ENCODE results near the gene GDF15. TPM values are rescaled to one million over a fixed set of nuclear protein-coding genes. Genes with fewer than 3 reads are reported as not detected.

Gene GDF15
- total RNA-seq, 3 donors from 2014 or later: 13.8 to 28.2 (median 20.4) TPM

GRCh38 chr19:18428787-18429674 is 43.1 kb downstream of the GDF15 start:
- ATAC-seq (peak; percentile 81), DNase-seq (peak; percentile 74 to 91 (median 84))
- TF ChIP-seq, protein P1, sequence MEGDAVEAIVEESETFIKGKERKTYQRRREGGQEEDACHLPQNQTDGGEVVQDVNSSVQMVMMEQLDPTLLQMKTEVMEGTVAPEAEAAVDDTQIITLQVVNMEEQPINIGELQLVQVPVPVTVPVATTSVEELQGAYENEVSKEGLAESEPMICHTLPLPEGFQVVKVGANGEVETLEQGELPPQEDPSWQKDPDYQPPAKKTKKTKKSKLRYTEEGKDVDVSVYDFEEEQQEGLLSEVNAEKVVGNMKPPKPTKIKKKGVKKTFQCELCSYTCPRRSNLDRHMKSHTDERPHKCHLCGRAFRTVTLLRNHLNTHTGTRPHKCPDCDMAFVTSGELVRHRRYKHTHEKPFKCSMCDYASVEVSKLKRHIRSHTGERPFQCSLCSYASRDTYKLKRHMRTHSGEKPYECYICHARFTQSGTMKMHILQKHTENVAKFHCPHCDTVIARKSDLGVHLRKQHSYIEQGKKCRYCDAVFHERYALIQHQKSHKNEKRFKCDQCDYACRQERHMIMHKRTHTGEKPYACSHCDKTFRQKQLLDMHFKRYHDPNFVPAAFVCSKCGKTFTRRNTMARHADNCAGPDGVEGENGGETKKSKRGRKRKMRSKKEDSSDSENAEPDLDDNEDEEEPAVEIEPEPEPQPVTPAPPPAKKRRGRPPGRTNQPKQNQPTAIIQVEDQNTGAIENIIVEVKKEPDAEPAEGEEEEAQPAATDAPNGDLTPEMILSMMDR (IDR thresholded peaks at IDR 0.05): no peak
- intact Hi-C loops (cut with DNase I, micrococcal nuclease): no loop called here
- Histone ChIP-seq H3K36me3 (ENCODE audit: low read depth) (no peaks in the 10 kb centered on the region), H3K9me3 (no peaks in the 10 kb centered on the region), H3K4me3 (no peak overlapping the region), H3K4me1 (ENCODE audit: low read depth) (peaks cover 28% of the 10 kb centered on the region)

DNA sequence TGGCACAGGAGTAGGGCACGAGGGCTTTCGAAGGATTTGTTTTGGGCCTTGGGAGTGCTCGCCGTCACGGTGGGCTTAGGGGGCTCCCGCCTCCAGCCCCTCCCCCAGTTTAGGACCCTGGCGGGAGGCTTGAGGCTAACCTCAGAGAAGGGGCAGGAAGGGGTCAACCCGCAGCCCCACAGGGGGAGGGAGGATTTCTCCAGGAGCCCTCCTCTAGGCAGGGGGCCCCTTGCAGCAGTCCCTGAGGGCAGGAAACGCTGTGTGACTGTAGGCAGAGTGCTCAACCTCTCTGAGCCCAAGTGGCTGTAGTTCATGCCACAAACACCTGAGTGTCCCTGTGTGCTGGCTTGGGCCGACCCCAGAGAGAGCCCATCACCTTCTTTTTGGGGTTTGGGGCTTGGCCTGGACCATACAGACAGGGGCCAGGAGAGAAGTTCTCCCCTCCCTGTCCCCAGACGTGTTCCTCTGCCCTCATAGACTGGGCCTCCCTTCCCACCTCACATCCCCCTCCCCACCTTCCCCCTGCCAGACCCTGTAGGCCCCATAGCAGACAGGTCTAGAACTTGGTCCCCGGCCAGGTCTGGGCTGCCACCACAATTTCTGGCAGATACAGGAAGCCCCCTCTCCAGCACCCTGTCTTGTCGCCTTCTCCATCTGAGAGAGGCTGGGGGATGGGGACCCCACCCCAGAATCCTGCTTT is 43.9 kb downstream of the GDF15 start:
- no peaks in the 10 kb centered on the region for H3K36me3 ChIP-seq (ENCODE audit: low read depth)
- no peak for ATAC-seq
- no peaks in the 10 kb centered on the region for H3K9me3 ChIP-seq
- TF ChIP-seq, protein P1 (IDR thresholded peaks at IDR 0.05): no peak
- H3K4me1 ChIP-seq (ENCODE audit: low read depth): peaks cover 28% of the 10 kb centered on the region
- no peak overlapping the region for H3K4me3 ChIP-seq
- intact Hi-C loops (cut with DNase I, micrococcal nuclease): no loop called here
- DNase-seq: peak in 1 of 3 donors; percentile 59

- H3K36me3 ChIP-seq (ENCODE audit: low read depth): no peaks in the 10 kb centered on the region
- TF ChIP-seq, protein P1 (IDR thresholded peaks at IDR 0.05): no peak
- DNase-seq (peak in 1 of 3 donors; percentile 56), ATAC-seq (no peak)
- intact Hi-C loops (cut with DNase I, micrococcal nuclease): no loop called here
- no peaks in the 10 kb centered on the region for H3K9me3 ChIP-seq
- no peak overlapping the region for H3K4me3 ChIP-seq
- H3K4me1 ChIP-seq (ENCODE audit: low read depth): peaks cover 28% of the 10 kb centered on the region
Measured at GRCh38 chr19:18430417-18431144, 44.6 kb downstream of the GDF15 start.

DNA sequence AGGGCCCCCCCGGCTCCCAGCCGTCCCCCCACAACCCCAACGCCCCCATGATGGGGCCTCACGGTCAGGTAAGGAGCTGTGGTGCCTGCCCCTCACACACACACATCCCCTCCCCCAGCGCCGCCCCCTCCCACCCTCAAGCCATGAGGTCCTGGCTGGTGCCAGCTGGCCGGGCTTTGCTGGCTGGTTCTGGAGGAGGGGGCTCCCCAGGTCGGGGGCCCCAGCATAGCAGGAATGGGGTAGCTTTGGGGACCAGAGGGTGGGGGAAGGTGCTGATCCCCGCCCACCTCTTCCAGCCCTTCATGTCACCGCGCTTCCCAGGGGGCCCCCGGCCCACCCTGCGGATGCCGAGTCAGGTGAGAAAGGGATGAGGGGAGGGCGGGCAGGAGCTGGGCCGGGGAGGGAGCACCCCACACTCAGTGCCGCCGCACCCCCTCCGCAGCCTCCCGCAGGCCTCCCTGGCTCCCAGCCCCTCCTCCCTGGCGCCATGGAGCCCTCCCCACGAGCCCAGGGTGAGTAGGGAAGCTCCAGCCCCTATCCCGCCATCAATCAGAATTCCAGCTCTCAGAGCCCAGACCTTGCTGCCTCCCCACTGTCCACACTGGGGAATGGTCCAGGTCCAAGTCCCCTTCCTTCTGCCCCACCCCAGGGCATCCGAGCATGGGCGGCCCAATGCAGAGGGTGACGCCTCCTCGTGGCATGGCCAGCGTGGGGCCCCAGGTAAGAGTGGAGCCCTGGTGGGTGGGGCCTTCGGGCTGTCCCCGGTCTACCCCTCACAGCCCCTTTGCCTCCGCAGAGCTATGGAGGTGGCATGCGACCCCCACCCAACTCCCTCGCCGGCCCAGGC is 45.6 kb downstream of the GDF15 start:
- H3K4me1 ChIP-seq (ENCODE audit: low read depth): peaks cover 22% of the 10 kb centered on the region
- DNase-seq: peak in 1 of 3 donors; percentile 61
- TF ChIP-seq, protein P1 (IDR thresholded peaks at IDR 0.05): no peak
- H3K9me3 ChIP-seq: no peaks in the 10 kb centered on the region
- ATAC-seq: no peak
- H3K4me3 ChIP-seq: no peak overlapping the region
- intact Hi-C loops (cut with DNase I, micrococcal nuclease): no loop called here
- H3K36me3 ChIP-seq (ENCODE audit: low read depth): no peaks in the 10 kb centered on the region
